Measurements from ENCODE around the gene PSD.

GRCh38 chr10:102410429-102411073 lies 8.0 kb downstream of the PSD start:
- TF ChIP-seq EP300 (IDR thresholded peaks at IDR 0.05) (no peak), CTCF (IDR thresholded peaks at IDR 0.05) (no peak), POLR2AphosphoS5 (IDR thresholded peaks at IDR 0.05) (no peak)
